HCT116 (cell line): ENCODE results near the gene ANKRD44. TPM values are rescaled to one million over a fixed set of nuclear protein-coding genes. Genes with fewer than 3 reads are reported as not detected.

ENCODE experiments used
- ATAC-seq: fragments of 200-7000 bp; cut with Tn5 transposase; 2 replicates; pipeline ENCODE4 v1.9.1; 2020; ENCODE audit warnings: mild to moderate bottlenecking, moderate library complexity
- BruUV-seq: library from RNA; stranded (reverse); fragments of 400-500 nt; replicated peaks from 2 replicates; lab custom pipeline; 2021; lab: Mats Ljungman, UMichigan
- CTCF ChIA-PET: fragments of 300-600 bp; sonication (Branson Sonifier 250); formaldehyde crosslinking; loops from one replicate; lab custom pipeline; 2021; ENCODE audit warnings: antibody characterized with exemption; lab: Charles Lee
- POLR2A ChIA-PET: fragments of 300-600, 350-600 bp; sonication (Branson Sonifier 250); formaldehyde crosslinking; loops from one replicate; lab custom pipeline; 2021; ENCODE audit warnings: antibody characterized with exemption; lab: Charles Lee
- RAD21 ChIA-PET, 2 experiments: fragments of 300-600 bp; sonication (Branson Sonifier 250); formaldehyde crosslinking; loops; one replicate each; lab custom pipeline; 2023; ENCODE audit warnings: low total read pairs in 2 of 2; ENCODE audit not compliant: uncharacterized antibody in 2 of 2, unreplicated experiment in 2 of 2, low non-redundant PET in 1 of 2; lab: Charles Lee
- DNase-seq: peaks from one replicate; pipeline ENCODE4 v3.0.0-alpha.2; 2010; ENCODE audit warnings: low read depth, low spot score
- H2AFZ ChIP-seq: fragments of 200-600 bp; shearing (Covaris generic), sonication (generic); 2 replicates; pipeline ENCODE4 v1.6.1; 2017; ENCODE audit warnings: low read depth, mixed run types, mixed read lengths, antibody characterized with exemption, low read length; ENCODE audit not compliant: poor library complexity, severe bottlenecking
- H3K27ac ChIP-seq: 2 replicates; pipeline ENCODE4 v1.5.1; 2012; ENCODE audit warnings: low read depth, low read length
- H3K27me3 ChIP-seq: fragments of 200-600 bp; sonication (generic); 2 replicates; pipeline ENCODE4 v1.6.1; 2016; ENCODE audit warnings: mixed run types, low read length, mixed read lengths; ENCODE audit not compliant: insufficient read depth
- H3K36me3 ChIP-seq, 2 experiments: fragments of 200-500 bp in 1 of 2; fragments of 200-600 bp in 1 of 2; sonication (Bioruptor generic) in 1 of 2; sonication (generic) in 1 of 2; 2 replicates each; pipeline versions ENCODE4 v1.5.1 to v1.6.1; 2014 to 2016; ENCODE audit warnings: low read length in 2 of 2, inconsistent platforms in 1 of 2, mixed read lengths in 1 of 2, mixed run types in 1 of 2; ENCODE audit not compliant: insufficient read depth in 2 of 2, control insufficient read depth in 1 of 2
- H3K4me1 ChIP-seq, 2 experiments: fragments of 200-600 bp in 1 of 2; sonication (generic) in 1 of 2; 2 replicates each; pipeline versions ENCODE4 v1.5.1 to v1.6.1; 2012 to 2017; ENCODE audit warnings: low read length in 2 of 2, inconsistent platforms in 1 of 2, mild to moderate bottlenecking in 1 of 2, mixed read lengths in 1 of 2, mixed run types in 1 of 2, moderate library complexity in 1 of 2; ENCODE audit not compliant: insufficient read depth in 2 of 2, control insufficient read depth in 1 of 2
- H3K4me2 ChIP-seq: fragments of 200-600 bp; sonication (generic); 2 replicates; pipeline ENCODE4 v1.6.1; 2017; ENCODE audit warnings: mixed run types, low read length, mixed read lengths
- H3K4me3 ChIP-seq, 2 experiments: fragments of 200-600 bp in 1 of 2; sonication (generic) in 1 of 2; replicated peaks in 1 of 2; 2 replicates each; pipeline ENCODE4 v1.5.1; 2011 to 2016; ENCODE audit warnings: low read length in 2 of 2, control low read depth in 1 of 2, low read depth in 1 of 2, mild to moderate bottlenecking in 1 of 2, mixed read lengths in 1 of 2, mixed run types in 1 of 2
- H3K79me2 ChIP-seq: fragments of 200-600 bp; sonication (generic); 2 replicates; pipeline ENCODE4 v1.6.1; 2017; ENCODE audit warnings: mild to moderate bottlenecking, mixed run types, low read length, moderate library complexity, mixed read lengths; ENCODE audit not compliant: insufficient read depth
- H3K9ac ChIP-seq: fragments of 200-600 bp; sonication (generic); 2 replicates; pipeline ENCODE4 v1.6.1; 2016; ENCODE audit warnings: low read length, mixed read lengths
- H3K9me2 ChIP-seq: fragments of 200-600 bp; sonication (generic), shearing (Covaris generic); 2 replicates; pipeline ENCODE4 v1.6.1; 2017; ENCODE audit warnings: mixed run types, mild to moderate bottlenecking, moderate library complexity; ENCODE audit not compliant: insufficient read depth
- H3K9me3 ChIP-seq, 2 experiments: fragments of 200-500 bp in 1 of 2; fragments of 200-600 bp in 1 of 2; sonication (Bioruptor generic) in 1 of 2; sonication (generic) in 1 of 2; 2 replicates each; pipeline ENCODE4 v1.6.1; 2014 to 2017; ENCODE audit warnings: low read length in 2 of 2, mixed read lengths in 2 of 2, inconsistent platforms in 1 of 2, low read depth in 1 of 2, mild to moderate bottlenecking in 1 of 2, mixed run types in 1 of 2, moderate library complexity in 1 of 2; ENCODE audit not compliant: control insufficient read depth in 1 of 2, insufficient read depth in 1 of 2
- H4K20me1 ChIP-seq: fragments of 200-600 bp; sonication (generic), shearing (Covaris generic); 2 replicates; pipeline ENCODE4 v1.6.1; 2017; ENCODE audit warnings: mixed run types, mild to moderate bottlenecking, moderate library complexity; ENCODE audit not compliant: insufficient read depth
- ELF1 ChIP-seq: IDR thresholded peaks from 2 replicates; pipeline ENCODE4 v1.6.1; 2012; ENCODE audit warnings: low read depth, borderline replicate concordance
- EZH2 ChIP-seq: fragments of 200-600 bp; sonication (generic); IDR thresholded peaks from 2 replicates; pipeline ENCODE4 v1.6.1; 2017; ENCODE audit warnings: antibody characterized with exemption, mixed run types
- EZH2phosphoT487 ChIP-seq: fragments of 200-600 bp; IDR thresholded peaks from 2 replicates; pipeline ENCODE4 v1.6.1; 2018; ENCODE audit warnings: antibody characterized with exemption, borderline replicate concordance
- JUND ChIP-seq: IDR thresholded peaks from 2 replicates; pipeline ENCODE4 v1.6.1; 2012
- SIN3A ChIP-seq: IDR thresholded peaks from 2 replicates; pipeline ENCODE4 v1.6.1; 2012; ENCODE audit warnings: low read depth
- SP1 ChIP-seq: IDR thresholded peaks from 2 replicates; pipeline ENCODE4 v1.6.1; 2012; ENCODE audit warnings: low read depth
- TCF7L2 ChIP-seq: IDR thresholded peaks from 2 replicates; pipeline ENCODE4 v1.7.0; 2011; ENCODE audit warnings: borderline replicate concordance, inconsistent platforms; ENCODE audit not compliant: insufficient read depth, insufficient read length; ENCODE audit errors: extremely low read depth
- intact Hi-C: fragments of 100-400 bp; cut with micrococcal nuclease; formaldehyde crosslinking; loops from 2 replicates; pipeline ENCODE4 v1.10.0; 2022
- total RNA-seq: library from RNA; stranded (reverse); gene quantifications from one replicate; pipeline ENCODE4 v1.2.1, GENCODE V29; 2021; ENCODE audit not compliant: unreplicated experiment
- TF ChIP-seq, protein P1 (sequence below): IDR thresholded peaks from 2 replicates; pipeline ENCODE4 v1.6.1; 2012
- TF ChIP-seq, protein P2 (sequence below): IDR thresholded peaks from 2 replicates; pipeline ENCODE4 v1.6.1; 2012; ENCODE audit warnings: low read depth
- TF ChIP-seq, protein P3 (sequence below): IDR thresholded peaks from 2 replicates; pipeline ENCODE4 v1.6.1; 2012
- TF ChIP-seq, protein P4 (sequence below): IDR thresholded peaks from 2 replicates; pipeline ENCODE4 v1.6.1; 2011; ENCODE audit warnings: mild to moderate bottlenecking, low read length, moderate library complexity; ENCODE audit not compliant: insufficient replicate concordance; ENCODE audit errors: extremely low read depth
- TF ChIP-seq, protein P5 (sequence below), 3 experiments: fragments of 200-600 bp in 1 of 3; sonication (generic) in 1 of 3; IDR thresholded peaks in 2 of 3; conservative IDR thresholded peaks in 1 of 3; 2 replicates each; pipeline ENCODE4 v1.5.1; 2012 to 2017; ENCODE audit warnings: low read depth in 2 of 3, low read length in 2 of 3, antibody characterized with exemption in 1 of 3, borderline replicate concordance in 1 of 3, control low read depth in 1 of 3, mild to moderate bottlenecking in 1 of 3, mixed read lengths in 1 of 3, mixed run types in 1 of 3, moderate library complexity in 1 of 3; ENCODE audit not compliant: insufficient read depth in 1 of 3

The ANKRD44 gene
- total RNA-seq, 1 experiment from 2014 or later: 2.7 TPM

DNA sequence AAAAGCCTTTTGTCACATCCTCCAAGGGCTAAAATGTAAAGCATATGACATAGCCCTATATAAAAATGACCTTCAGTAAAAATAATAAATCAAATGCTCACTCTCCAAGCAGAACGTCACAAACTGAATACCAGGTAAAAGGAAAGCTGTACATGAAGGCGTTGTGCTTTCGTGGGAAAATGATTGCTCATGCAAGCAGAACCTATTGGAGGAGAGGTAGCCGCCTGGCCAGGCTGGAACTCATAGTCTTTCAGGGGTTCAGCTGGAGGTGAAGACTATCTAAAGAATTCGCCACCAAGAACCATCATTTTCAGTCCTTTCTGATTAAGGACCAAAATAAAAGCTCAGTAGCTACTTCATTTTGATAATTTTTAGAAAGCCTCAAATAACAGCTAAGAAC is 44.7 kb downstream of the ANKRD44 start:
- Histone ChIP-seq H3K27ac (no peak overlapping the region), H3K79me2 (no peaks in the 10 kb centered on the region), H3K9me3 (no peaks in the 10 kb centered on the region), H3K36me3 (no peaks in the 10 kb centered on the region), H4K20me1 (no peaks in the 10 kb centered on the region), H3K27me3 (no peaks in the 10 kb centered on the region), H3K4me1 (no peaks in the 10 kb centered on the region), H2AFZ (no peak overlapping the region), H3K4me3 (no peak overlapping the region), H3K9me2 (no peaks in the 10 kb centered on the region), H3K4me2 (no peak overlapping the region), H3K9ac (no peak overlapping the region)
- ATAC-seq (no peak), DNase-seq (no peak)
- TF ChIP-seq JUND: no peak
- TF ChIP-seq TCF7L2: no peak
- TF ChIP-seq EZH2phosphoT487: no peak
- TF ChIP-seq, protein P1, sequence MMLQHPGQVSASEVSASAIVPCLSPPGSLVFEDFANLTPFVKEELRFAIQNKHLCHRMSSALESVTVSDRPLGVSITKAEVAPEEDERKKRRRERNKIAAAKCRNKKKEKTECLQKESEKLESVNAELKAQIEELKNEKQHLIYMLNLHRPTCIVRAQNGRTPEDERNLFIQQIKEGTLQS: no peak
- TF ChIP-seq, protein P2, sequence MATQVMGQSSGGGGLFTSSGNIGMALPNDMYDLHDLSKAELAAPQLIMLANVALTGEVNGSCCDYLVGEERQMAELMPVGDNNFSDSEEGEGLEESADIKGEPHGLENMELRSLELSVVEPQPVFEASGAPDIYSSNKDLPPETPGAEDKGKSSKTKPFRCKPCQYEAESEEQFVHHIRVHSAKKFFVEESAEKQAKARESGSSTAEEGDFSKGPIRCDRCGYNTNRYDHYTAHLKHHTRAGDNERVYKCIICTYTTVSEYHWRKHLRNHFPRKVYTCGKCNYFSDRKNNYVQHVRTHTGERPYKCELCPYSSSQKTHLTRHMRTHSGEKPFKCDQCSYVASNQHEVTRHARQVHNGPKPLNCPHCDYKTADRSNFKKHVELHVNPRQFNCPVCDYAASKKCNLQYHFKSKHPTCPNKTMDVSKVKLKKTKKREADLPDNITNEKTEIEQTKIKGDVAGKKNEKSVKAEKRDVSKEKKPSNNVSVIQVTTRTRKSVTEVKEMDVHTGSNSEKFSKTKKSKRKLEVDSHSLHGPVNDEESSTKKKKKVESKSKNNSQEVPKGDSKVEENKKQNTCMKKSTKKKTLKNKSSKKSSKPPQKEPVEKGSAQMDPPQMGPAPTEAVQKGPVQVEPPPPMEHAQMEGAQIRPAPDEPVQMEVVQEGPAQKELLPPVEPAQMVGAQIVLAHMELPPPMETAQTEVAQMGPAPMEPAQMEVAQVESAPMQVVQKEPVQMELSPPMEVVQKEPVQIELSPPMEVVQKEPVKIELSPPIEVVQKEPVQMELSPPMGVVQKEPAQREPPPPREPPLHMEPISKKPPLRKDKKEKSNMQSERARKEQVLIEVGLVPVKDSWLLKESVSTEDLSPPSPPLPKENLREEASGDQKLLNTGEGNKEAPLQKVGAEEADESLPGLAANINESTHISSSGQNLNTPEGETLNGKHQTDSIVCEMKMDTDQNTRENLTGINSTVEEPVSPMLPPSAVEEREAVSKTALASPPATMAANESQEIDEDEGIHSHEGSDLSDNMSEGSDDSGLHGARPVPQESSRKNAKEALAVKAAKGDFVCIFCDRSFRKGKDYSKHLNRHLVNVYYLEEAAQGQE: no peak
- TF ChIP-seq SIN3A: no peak
- TF ChIP-seq SP1: no peak
- TF ChIP-seq, protein P3, sequence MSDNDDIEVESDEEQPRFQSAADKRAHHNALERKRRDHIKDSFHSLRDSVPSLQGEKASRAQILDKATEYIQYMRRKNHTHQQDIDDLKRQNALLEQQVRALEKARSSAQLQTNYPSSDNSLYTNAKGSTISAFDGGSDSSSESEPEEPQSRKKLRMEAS: no peak
- TF ChIP-seq ELF1: no peak
- TF ChIP-seq, protein P4, sequence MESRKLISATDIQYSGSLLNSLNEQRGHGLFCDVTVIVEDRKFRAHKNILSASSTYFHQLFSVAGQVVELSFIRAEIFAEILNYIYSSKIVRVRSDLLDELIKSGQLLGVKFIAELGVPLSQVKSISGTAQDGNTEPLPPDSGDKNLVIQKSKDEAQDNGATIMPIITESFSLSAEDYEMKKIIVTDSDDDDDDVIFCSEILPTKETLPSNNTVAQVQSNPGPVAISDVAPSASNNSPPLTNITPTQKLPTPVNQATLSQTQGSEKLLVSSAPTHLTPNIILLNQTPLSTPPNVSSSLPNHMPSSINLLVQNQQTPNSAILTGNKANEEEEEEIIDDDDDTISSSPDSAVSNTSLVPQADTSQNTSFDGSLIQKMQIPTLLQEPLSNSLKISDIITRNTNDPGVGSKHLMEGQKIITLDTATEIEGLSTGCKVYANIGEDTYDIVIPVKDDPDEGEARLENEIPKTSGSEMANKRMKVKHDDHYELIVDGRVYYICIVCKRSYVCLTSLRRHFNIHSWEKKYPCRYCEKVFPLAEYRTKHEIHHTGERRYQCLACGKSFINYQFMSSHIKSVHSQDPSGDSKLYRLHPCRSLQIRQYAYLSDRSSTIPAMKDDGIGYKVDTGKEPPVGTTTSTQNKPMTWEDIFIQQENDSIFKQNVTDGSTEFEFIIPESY: no peak
- no peak for TF ChIP-seq EZH2
- TF ChIP-seq, protein P5, sequence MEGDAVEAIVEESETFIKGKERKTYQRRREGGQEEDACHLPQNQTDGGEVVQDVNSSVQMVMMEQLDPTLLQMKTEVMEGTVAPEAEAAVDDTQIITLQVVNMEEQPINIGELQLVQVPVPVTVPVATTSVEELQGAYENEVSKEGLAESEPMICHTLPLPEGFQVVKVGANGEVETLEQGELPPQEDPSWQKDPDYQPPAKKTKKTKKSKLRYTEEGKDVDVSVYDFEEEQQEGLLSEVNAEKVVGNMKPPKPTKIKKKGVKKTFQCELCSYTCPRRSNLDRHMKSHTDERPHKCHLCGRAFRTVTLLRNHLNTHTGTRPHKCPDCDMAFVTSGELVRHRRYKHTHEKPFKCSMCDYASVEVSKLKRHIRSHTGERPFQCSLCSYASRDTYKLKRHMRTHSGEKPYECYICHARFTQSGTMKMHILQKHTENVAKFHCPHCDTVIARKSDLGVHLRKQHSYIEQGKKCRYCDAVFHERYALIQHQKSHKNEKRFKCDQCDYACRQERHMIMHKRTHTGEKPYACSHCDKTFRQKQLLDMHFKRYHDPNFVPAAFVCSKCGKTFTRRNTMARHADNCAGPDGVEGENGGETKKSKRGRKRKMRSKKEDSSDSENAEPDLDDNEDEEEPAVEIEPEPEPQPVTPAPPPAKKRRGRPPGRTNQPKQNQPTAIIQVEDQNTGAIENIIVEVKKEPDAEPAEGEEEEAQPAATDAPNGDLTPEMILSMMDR (IDR thresholded peaks at IDR 0.05 in 2 of 3, conservative IDR thresholded peaks at IDR 0.05 in 1 of 3; ENCODE audit: borderline replicate concordance in 1 of 3, insufficient read depth in 1 of 3, low read depth in 2 of 3, low read length in 2 of 3): no peak
- ChIA-PET CTCF (no interaction called here), POLR2A (no interaction called here), RAD21 (no interaction called here)
- intact Hi-C loops: no loop called here
- no TSS peak for BruUV-seq
